Measurements from ENCODE around the gene KDM5B.
"Not testable (repeated sequence)": the region's sequence is repeated elsewhere in the genome, so short reads cannot be mapped to it uniquely, and the experiment has no call there.

KDM5B gene

DNA sequence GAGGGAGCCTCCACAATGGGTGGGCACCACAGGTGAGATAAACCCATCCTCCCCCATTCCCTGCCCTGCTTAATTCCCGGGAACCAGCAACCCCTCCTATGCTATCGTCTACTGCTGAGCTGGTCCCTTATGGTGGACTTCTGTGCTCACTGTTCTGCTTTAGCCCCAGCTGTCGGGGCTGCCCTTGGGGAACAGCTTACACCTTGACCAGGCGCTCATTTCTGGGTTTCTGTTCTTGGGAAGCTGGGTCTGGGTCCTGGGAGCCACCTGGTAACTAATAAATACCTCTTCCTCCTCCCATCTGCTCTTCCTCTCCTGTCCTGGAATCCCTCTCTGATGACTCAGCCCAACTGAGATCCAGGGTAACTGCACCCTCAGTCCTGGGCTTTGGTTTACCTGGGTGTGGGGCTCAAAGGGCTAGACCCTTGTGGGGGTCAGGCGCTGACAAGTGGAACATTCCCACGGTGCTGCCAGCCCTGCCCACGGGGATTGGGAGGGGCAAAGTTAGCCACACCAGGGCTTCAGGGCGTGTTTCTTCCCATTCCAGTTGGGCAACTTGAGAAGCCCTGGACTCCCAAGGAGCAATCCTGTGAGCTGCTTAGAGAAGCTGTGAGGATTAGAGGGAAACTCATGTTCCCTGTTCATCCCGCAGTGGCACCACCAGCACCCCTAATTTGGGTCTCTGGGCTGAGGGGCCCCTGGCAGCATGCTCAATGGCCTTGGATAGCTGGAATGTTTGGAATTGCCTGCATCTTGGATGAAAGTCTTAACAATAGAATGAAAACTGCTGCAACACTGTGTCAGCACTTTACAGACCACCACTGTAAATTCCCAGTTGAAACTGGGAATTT, 4.2 kb upstream of the KDM5B start:
- DNase-seq = no peak

DNA sequence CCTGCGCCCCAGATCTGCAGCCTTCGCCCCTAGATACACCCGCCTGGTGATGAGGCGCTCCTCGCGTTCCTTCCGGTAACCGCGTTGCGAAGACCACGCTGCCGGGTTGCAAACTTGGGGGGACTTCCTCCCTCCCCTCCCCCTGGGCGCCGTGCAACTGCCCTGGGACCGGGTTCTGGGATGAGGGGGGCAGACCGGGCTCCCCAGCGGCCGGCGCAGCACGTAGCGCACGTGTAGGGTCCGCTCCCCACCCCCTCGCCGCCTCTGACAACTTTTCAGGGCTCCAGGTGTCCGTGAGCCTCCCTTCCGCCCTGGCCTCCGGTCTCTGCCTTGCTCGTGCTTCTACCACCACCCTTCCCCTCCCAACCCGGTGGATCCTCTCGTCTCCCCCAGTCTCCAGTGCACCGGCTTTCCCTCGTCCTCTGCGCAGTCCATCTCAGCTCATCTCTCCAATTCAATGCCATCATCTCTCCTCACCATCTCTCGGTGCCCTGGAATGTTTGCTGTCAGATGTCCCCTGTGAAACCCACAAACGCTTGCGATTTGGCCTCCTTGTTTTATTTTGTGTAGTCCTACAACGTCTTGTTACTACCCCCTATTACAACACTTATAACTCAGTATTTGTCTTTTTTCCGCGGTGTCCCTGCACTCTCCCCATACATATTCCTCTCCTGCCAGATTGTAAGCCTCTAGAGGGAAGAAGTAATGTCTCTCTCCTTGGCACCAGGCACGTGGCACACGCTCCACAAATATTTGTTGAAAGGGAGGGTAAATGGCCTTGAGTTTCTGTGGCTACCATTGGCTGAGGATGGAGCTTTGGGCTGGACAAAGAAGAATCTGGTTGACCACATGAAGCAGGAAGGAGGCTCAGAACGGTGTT, 3.3 kb upstream of the KDM5B start:
- peak; percentile 39 for DNase-seq

- peak; percentile 86 for DNase-seq
Observed at GRCh38 chr1:202810615-202811295, 2.5 kb upstream of the KDM5B start, which contains the start of gene PCAT6. PCAT6 (plus strand) TSS chr1:202810954.

GRCh38 chr1:202810193-202810614, 2.0 kb upstream of the KDM5B start:
- no peak for DNase-seq

- no peak for DNase-seq
Observed at GRCh38 chr1:202809597-202810159, 1.5 kb upstream of the KDM5B start.

DNA sequence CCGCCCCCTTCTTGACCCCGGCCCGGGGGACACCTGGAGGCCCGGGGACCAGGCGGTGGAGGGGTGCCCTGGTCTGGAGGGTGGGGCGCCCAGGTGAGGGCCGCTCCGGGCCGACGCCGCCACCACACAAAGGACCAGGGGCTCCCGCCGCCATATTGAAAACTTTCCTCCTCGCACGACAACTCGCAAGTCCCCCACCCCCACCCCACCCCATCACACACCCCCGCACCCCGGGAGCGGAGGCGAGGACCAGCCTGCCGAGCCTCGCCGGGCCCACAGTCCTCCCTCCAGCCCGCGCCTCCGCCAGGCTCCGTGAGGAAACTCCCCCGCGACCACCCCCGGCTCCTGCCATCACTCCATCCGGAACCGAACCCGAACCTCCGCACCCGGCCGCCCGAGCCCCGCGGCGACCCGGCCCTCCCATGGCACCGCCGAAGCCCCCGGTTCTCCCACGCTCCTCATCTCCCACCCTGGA, 733 bp downstream of the KDM5B start:
- peak; percentile 61 for DNase-seq

GRCh38 chr1:202806845-202807450, 1.3 kb downstream of the KDM5B start:
- peak; percentile 25 for DNase-seq

DNA sequence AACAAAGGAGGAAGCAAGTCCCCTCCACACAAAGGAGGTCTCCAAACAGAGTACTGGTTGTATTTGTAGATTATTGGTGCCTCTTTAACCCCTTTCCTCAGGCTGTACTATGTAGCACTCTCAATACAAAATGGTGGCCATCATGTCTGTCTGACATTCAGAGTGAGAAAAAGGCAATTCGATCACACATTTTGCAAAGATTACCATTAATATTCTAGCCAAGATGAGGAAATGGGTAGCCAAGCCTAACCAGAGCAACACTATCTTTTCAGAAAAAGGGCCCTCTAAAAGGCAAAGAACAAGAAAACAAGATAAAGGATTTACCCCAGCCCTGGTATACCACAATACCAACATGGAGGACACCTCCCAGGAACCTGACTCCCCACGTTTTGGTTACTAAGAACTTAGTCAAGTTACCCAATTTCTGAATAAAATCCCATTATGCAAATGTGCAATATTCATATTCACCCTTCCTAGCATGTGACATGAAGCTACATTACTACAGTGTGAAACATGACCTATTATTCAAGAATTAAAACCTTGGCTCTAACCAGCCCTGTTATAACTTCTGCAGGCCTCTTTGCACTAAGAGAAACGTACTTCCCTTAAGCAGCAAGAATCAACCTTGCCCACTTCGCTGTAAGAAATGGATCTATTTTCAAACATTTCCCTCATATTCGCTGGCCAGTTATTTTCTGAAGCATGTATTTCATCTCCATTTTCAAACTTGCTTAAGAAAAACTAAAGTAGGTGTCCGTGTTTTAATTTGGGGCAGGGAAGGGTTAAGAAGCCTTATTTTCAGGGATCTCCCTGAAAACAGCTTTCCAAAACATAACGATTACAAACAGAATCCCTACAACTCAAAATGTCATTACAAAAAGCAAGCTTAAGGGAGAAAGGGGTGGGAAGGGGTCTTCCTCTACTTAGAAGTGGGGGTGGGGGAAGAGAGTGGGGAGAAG, 2.1 kb downstream of the KDM5B start:
- peak; percentile 15 for DNase-seq

DNA sequence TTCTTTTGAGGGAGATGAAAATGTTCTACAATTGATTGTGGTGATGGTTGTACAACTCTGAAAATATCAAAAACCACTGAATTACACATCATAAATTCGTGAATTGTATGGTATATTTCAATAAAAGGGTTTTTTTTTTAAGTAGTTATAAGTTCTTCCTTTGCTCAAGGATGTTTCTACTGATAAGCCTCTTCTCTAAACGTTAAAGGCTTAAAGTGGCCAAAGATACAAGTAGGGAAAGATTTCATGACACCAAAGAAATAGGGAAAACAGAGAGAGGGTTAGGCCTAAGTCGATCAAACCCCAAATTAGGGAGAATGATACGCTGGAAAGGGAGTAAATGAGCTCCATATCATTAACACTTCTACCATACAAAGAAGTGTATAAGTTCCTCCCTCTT, 4.1 kb downstream of the KDM5B start:
- no peak for DNase-seq

DNA sequence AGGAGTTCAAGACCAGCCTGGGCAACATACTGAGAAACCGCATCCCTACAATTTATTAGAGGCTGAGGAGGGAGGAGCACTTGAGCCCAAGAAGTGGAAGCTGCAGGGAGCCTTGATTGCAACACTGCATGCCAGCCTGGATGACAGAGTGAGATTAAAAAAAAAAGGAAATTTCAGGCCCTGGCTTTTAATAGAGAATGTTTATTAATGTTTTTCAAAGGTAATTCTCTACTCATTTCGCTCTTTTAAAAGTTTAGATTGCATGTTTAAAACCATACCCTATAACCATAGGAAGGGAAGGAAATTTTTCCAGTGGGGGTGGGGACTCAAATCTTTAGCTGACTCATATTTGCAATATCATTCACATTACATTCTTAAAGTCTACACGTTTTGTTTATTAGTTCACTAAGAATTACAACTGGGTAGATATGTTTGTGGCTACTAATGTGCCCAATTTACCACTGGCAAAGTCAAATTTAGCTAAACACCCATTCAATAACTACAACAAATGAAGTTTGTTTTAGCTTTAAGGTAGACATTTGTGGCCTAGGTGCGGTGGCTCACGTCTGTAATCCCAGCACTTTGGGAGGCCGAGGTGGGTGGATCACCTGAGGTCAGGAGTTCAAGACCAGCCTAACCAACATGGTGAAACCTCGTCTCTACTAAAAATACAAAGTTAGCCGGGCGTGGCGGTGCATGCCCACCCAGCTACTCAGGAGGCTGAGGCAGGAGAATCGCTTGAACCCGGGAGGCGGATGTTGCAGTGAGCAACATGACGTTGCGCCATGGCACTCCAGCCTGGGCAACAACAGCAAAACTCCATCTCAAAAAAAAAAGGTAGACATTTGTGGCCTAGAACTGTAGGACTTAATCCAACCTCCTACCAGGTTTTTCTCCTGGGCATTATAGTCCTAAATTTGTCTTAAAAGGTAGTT, 5.0 kb downstream of the KDM5B start:
- no peak for DNase-seq

GRCh38 chr1:202802034-202802433, 6.2 kb downstream of the KDM5B start:
- no peak for DNase-seq

DNA sequence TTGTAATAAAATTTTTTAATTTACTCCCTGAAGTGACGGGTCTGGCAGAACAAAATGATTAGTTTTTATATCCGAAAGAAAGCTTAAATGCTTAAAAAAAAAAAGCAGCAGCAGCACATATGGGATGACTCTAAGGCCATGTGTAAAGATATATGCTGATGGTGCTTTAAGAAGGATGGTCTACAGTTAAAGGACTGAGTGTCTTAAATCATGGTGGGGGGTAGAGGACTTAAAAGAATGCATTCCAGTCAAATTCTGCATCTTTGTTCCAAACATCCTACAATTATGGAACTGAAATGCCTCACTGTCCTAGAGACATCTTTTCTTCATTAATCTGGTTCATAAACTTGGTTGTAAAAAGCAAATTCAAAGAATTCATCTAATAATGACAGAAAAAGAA, 7.0 kb downstream of the KDM5B start:
- DNase-seq = no peak

GRCh38 chr1:202800742-202801141, 7.5 kb downstream of the KDM5B start:
- DNase-seq = no peak

GRCh38 chr1:202798792-202799331, 9.4 kb downstream of the KDM5B start:
- DNase-seq = no peak

- DNase-seq = no peak
Observed at GRCh38 chr1:202798260-202798659, 10.0 kb downstream of the KDM5B start.

GRCh38 chr1:202796670-202797069, 11.6 kb downstream of the KDM5B start:
- DNase-seq = no peak

DNA sequence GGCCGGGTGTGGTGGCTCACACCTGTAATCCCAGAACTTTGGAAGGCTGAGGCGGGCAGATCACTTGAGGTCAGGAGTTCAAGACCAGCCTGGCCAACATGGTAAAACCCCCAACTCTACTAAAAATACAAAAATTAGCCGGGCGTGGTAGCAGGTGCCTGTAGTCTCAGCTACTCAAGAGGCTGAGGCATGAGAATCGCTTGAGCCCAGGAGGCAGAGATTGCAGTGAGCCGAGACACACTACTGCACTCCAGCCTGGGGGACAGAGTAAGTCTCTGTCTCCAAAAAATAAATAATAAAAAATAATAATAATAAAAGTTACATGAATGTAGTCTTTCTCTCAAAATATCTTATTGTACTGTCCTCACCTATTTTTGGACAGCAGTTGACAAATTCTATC, 13.3 kb downstream of the KDM5B start:
- DNase-seq = not testable (repeated sequence)

GRCh38 chr1:202794051-202794740, 14.0 kb downstream of the KDM5B start:
- DNase-seq = no peak

Data from activated naive CD4-positive, alpha-beta T cell treated with anti-CD3 and anti-CD28 coated beads, Interleukin-2, amount 50 U/mL, for 16 hours (primary cell).